Stimulated activated CD4-positive, alpha-beta T cell treated with anti-CD3 and anti-CD28 coated beads, Interleukin-2, amount 100 ng/mL, for 48 hours (primary cell): ENCODE data around the gene TOMM40L.

Source experiments
- DNase-seq, 2 donors: peaks; one replicate each; pipeline ENCODE4 v3.0.0-alpha.2; 2020

The TOMM40L gene

DNA sequence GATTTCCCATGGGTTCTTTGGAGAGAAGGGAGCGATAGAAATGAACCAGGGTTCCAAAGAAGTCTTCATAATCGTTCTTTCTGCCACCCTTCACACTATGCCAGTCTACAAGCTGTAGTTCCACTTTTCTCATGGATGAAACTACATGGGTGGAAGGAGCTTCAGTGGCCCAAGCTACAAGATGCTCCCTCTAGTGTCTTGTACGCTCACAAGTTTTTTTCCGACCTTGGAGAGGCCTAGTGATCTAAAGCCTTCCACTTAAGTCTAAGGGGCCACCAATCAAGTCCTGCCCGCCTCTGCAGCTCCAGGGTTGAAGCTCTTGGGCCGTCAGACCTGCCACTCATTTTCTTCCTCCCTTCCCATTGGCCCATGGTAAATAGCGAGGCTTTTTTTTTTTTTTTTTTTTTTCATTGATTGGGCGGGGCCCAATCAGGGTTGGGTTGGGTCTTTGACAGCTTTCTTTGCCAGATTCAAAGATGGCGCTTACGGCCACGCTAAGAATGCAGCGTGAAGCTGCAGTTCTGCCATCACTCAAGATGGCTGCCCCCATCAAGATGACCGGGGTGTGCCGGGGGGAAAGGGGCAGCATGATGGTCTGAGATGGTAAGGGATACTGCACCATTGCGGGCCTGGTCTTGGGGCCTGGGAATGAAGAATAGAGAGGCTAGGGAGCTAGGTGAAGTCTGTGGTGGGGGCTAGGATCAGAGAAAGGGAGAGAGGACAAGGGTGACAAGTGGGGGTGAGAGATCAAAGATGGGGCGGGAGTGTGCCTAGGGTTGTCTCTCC, at the start of gene TOMM40L:
Gene TOMM40L (plus strand): TSS at position 527 of the 786 bp plus-strand sequence. CDS start 430 bp downstream, outside the sequence.
- DNase-seq, result peak; percentile 79 to 84

DNA sequence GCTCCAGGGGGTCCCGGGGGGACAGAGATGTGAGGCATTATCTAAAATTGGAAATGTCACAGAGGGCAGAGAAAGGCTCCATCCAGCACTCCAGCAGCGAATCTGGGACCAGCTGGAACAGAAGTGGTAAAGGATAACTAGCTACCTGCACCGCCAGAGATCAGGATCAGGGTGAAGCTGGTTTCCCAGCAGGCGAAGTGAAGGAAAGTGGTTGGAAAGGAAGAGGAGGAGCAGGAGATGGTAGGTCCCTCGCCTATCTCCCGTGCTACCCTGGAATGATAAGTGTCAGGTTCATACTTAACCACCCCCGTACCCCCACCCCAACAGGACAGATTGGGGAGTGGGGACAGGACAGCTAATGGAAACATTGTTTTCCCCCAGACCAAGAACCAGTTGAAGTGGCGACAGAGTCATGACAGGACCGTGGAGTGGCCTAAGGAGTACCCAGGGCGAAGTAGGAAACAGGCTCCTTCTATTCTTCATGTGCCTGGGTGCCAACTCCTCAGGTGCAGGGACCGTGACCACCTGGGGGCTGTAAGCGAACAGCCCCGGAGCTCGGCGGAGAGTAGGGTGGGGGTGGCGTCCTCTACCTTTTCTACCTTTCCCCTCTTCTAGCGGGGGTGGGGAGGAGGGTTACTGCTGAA, 49.3 kb upstream of the TOMM40L start:
- no peak for DNase-seq

DNA sequence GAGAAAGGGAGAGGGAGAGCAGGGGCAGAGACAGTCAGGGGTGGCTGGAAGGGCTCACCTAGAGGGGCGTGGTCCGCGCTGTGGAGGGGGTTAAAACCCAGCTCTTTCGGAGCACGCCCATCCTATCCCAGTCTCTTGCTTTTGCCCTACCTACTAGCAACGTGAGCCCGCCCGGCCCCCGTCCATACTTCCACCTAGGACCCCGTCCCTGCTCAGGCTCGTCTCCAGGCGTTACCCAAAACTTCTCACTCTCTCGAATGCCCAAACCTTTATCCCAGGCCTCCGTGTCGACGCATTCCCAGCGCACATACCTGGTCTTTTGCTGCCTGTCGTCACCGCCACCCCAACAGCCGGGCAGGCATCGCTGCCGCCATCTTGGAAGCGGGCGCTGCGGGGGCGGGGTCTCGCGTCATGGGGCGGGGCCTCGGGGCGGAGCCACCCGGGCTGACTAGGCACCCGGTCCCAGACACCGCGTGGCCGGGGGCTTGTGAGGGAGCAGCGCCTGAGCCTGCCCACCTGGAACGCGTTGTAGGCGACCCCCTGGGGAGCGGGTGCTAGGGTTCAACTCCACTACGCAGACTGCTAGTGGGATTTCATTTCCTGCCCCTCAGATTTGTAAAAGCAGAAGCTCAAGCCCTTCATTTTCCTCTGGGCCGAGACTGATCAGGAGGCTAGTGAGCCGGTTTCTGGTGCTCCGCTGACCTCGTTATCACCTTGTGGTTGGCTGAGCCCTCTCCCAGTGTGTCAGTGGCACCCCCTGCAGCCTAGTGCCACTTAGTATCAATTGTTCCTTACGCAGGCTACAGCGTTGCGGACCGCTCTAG, 48.5 kb upstream of the TOMM40L start, which contains the start of gene B4GALT3:
Gene B4GALT3 (minus strand): TSS at position 396 of the 824 bp plus-strand sequence. CDS start 1,447 bp downstream, outside the sequence.
- DNase-seq, result peak; percentile 99

DNA sequence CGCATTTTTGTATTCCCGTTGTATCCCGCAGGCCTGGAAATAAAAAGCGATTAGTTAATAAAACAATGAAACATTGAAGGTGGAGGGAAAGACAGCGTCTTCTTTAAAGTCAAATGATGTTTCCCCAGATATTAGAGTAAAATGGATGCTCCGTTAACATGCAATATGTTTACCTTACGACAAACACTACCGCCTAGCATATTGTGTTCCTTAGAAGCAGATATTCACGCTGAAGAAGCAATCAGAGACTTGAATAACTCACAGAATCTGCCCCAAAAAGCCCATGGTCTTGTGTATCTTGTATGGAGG, 48.0 kb upstream of the TOMM40L start:
- no peak for DNase-seq

DNA sequence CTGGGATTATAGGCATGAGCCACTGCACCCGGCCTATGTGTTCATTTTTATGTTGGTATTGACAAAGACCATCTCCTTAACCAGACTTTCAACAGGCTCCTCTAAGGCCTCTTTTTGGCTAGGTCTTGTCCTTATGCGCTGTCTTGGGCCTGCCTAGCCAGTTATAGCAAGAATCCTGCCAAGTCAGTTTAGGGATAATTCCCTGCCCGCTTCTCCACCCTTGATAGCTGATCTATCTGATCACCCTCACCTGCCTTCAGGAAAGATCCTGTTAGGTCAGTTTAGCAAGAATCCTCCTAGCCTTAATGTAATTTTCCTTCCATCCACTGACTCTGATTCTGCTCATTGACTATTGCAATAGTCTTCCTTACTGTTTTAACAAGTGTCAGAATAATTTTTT, 46.2 kb upstream of the TOMM40L start:
- DNase-seq, result no peak

DNA sequence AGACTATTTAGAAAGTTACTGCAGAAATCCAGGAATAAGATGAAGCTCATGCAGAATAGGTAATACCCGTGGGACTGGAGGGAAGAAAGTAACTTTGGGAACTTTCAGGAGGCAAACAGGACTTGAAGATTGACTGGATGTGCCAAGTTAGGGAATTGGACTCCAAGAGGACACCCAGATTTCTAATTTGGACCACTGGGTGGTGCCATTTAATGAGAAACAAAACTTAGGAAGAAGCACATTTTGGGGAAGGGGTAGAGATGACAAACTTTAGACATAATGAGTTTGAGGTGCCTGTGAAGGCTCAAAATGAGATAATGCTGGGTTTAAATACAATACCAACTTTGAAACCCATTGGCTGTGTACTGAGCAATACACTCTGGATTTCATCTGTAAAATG, 45.2 kb upstream of the TOMM40L start:
- no peak for DNase-seq

DNA sequence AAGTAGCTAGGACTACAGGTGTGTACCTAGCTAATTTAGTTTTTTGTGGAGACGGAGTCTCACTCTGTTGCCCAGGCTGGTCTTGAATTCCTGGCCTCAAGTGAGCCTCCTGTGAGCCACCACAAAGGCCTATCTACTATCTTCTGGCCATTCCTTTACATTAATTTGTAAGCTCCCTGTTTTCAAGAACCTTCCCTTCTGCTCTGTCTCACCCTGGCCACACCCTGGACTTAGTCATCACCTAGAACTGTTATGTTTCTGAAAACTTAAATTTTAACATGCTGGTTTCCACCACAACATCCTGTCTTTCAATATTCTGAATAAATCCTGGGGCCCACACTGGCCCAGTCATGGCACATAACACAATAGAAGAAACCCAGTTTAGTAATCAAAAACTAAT, 43.6 kb upstream of the TOMM40L start:
- peak in 1 of 2 donors; percentile 36 for DNase-seq

DNA sequence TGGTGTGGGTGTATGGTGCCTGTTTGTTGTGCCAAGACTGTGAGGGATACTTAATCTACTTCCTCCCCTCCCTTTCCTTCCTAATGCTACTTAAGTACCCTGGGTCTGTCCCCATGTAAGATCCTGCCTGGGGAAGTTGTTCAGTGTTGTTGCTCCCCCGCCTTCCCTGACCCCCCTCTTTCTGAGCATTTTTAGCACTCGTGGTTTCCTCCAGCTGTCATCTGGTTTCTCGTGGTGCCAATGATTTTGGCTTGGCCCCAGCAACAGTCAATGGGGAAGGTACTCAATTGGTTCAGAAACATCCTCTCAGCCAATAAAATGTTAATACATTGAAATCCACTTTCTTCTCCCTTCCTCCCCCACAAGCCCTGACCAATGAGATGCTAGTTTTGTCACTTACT, 40.6 kb upstream of the TOMM40L start:
- DNase-seq, result peak in 1 of 2 donors; percentile 51

DNA sequence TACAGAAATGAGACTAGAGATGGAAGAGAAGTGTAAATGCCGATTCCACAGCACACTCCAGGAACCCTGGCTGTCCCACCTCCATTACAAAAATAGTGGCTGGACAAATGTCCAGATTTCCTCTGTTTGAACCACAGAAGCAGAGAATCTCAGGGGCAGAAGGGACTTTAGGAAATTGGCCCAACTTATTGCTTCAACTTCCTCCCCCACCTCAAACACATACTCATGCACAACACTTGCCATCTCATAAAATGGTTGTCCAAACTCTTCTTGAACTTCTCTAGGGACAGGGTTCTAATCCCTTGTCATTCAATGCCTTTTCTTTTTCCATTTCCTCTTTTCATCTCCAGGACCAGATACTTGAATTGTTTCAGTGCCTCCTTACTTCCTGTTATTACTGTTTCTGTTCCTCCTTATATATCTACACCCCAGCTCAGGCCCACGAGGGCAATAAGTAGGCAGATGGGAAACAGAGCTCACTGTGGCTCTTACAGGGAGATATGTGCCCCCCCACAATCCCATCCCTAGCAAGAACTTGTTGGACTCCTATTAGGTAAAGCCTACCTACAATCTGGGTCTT, 40.0 kb upstream of the TOMM40L start:
- no peak for DNase-seq

DNA sequence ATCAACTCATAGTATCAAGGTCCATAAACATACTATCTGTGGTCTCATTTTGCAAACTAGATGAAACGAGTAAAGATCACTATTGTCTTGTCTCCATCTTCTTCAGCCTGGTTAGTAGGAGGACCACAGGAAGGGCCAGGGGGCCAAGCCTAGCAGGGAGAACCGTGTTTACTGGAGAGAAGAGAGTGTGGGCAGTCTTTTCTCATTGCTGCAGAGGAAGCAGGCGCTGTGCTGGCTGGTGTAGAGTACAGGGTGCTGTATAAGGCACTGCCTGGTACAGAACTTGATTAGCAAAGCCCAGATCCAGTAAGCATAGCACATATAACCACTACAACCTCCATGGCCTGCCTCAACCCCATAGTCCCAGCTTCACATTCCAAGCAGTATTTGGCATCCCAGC, 38.5 kb upstream of the TOMM40L start:
- DNase-seq, result no peak

DNA sequence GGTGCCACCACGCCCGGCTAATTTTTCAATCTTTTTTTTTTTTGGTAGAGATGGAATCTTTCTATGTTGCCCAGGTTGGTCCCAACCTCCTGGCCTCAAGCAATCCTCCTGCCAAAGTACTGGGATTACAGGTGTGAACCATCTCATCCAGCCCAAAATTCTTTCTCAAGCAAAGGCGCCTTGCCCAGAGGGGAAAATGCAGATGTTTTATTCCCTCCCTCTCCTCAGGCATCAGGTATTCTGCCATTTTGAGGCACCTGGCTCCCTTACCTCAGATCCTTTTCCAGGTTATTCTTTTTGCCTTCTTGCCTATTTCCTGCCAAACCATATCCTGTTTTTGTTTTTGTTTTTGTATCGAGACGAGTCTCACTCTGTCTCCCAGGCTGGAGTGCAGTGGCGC, 37.5 kb upstream of the TOMM40L start:
- no peak for DNase-seq

DNA sequence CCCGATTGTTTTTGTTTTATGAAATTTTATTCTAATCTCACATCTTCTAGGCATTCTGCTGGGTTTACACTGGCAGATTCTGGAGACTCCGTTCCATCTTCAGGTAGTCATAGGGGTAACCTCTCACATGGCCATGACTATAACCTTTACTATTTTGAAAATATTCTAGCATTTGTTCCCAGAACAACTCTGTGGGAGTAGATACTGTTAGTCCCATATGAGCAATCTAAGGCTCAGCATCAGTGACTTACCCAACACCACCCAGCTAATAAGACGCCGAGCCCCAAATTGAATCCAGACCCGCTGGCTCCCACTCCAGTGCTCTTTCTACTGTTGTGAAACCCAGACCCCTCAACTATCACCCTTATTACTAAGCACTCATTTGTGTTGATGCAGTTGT, 36.8 kb upstream of the TOMM40L start:
- DNase-seq, result no peak

DNA sequence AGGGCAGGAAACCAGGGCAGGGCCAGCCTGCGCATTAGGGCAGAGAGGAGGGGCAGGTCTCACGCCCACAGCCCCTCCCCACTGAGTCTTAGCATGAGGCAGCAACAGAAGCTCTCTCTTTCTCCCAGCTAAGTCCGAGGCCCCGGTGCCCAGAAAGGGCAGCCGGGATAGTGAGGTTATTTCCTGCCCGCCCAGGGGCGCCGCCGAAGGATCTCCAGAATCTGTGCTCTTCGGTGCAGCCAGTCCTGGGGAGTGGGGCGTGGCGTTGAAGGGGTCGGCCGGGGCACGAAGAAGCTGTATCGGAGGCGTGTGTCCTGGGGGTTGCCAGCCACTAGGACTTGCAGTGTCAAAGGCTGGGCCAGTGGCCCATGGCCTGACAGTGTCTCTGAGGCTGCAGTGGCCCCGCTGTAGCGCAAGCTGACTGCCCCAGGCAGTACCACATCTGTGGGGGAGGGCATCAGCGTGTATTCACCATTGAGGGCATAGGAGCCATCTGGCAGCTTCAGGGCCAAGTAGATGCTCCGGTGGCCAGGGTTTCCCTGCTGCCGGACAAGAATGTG, 34.8 kb upstream of the TOMM40L start:
- no peak for DNase-seq

DNA sequence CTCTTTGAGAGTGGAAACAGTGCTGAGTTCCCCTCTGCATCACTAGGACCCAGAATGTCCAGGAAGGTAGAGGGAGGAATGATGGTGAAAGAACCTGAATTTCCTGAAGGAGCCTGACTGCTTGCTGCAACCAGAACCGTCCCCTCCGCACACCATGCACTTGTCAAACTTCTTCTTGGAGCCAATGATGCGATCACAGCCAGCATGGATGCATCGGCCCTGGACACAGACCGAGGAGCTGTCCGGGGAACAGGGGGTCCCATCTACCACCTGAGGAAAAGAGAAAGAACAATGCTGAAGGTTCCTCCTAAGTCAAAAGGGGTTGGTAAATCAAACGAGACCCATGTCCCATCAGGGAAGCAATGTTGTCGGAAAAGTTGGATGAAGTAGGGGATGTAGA, 33.9 kb upstream of the TOMM40L start:
- no peak for DNase-seq

DNA sequence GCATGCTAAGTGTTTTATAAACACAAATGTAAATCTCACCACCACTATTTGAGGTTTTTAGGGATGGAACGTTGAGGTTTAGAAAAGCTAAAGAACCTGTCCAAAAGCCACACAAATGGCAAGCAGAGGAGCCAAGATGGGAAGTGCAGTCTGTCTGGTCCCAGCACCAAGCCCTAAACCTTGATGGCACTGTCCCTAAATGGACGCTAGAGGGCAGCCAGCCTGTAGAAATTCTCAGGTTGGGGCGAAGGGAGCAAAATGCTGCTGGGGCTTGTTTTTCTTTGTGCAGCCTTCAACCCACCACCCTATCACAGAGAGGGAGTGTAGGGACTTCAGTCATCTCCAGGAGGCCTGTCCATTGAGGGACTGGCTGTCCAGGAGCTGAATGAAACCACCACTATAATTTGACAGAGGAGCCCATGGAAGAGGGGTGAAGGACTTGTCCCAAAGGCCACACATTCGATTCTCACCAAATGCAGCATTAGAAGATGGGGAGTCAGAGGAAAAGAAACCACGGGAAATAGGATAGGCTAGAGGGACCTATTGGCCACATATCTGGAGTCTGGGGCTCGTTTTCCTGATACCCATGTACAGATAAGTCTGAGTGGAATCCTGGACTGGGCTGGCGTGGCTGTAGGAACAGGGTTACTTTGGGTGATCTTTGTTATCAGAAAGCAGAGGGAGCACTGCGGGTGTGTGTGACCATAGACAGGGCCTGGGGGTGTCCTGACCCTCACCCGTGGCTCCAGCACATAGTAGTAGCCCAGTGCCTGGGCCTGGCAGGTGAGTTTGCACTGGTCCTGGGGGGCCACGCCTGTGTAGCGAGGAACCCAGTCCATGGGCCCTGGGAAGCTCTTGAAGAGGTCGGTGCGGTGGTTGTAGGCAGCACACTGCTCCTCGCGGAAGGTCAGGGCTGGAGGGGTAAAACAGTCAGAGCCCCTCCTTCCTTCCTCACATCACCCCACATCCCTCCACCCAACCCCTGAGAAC, 33.1 kb upstream of the TOMM40L start:
- peak; percentile 61 to 62 for DNase-seq

DNA sequence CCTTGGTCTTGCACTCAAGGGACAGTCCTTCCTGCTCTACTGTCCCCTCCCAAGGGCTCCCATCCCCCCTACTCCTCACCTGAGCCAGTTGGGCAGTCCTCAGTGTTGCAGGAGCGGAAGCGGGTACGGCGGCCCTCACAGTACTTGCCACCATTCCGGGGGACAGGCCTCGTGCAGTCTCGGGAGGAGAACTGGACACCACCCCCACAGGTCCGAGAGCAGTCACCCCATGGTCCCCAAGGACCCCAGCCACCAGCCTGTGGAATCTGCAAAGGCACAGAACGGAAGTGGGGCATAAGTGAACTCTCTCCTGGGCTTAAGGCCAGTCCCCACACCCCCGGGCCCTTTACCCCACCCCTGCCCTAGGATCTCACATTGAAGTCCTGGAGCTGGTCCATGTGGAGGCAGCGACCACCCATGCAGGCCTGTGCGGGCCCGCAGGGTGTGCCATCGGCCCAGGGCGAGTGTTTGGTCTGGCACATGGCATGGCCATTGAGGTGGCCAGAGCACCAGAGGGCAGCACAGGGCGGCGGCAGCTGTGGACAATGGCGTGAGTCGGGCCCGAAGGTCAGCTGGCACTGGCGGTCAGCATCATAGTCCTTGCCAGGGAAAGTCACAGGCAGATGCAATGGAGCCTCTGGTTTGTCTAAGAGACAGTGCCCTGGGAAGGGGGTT, 32.2 kb upstream of the TOMM40L start:
- DNase-seq, result no peak

DNA sequence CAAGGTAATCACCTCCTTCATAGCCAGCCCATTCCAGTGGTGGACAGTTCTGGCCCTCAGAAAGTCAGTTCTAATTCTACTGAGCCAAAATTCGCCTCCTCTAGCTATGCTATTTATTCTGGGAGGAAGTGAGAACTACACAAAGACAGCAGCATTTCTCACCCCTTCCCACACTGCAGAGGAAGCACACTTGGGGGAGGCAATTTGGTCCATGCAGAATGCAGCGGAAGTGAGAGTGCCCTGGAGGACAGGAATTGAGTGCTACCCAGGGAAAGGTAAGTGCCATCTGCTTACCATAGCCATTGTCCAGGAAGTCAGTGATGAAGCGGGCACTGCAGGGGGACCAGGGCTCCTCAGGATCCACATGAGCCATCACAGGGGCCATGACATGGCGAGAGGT, 30.7 kb upstream of the TOMM40L start:
- DNase-seq, result no peak

DNA sequence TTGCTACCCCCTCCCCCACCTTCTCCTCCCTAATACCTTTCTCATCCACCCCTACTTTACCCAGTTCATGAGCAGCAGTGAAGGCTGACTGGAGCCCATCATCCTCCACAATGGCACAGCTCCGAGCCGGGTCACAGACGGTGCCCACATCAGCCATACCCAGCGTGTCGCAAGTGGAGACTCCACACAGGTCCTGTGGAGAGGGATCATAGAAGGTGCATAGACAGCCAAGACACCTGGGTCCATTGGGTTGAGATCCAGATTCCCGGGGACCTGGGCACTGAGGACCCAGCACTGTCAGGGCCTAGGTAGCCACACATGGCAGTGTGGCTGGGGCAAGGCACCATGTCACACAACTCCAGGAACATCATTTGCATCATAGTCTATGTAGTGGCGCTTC, 29.7 kb upstream of the TOMM40L start:
- DNase-seq, result no peak

DNA sequence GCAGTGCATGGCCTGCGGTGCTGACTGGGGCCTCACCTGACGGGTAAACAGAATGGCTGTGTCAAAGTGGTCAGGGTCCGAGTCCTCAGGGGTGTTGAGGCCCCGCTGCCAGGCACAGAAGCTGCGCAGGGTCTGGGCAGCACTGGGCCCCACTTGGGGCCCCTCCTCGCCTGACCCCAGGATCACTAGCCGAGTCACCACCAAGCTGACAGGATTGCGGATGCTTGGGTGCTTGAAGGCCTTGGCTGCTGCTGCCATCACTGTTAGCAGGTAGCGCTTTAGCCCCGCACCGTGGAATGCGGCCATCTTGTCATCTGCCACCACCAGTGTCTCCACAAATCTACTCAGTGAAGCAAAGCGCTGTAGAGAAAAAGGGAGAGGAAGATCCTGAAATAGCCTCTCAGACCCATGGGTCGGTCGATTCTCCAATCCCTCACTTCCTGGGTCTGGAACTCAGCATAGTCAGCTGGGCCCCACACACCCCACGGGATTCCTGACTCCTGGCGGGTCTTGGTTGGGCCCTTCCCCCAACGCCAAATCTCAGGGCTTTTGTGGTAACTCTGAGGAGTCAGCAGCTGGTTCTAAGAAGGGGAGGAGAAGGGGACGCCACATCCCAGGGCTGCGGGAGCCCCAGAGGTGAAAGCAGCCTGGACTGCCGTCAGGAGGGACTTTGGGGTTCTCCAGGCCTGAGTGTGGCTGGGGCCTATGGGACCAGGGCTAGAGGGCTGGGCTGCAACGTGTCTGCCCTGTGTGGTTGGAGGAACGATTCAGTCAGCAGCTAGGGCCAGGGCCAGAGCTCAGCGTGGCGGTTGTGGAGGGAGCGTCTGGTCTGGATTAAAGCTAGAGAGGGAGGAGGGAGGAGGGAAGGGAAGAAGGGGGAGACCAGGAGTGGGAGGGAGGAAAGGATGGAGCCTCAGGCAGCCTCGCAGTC, 29.1 kb upstream of the TOMM40L start:
- no peak for DNase-seq
